NCI-H526 (cell line): ENCODE measurements around the gene NFIA.

Source experiments
- DNase-seq, 2 experiments: peaks; one replicate each; lab custom pipeline; 2025; lab: John Stamatoyannopoulos, UW

Gene NFIA

DNA sequence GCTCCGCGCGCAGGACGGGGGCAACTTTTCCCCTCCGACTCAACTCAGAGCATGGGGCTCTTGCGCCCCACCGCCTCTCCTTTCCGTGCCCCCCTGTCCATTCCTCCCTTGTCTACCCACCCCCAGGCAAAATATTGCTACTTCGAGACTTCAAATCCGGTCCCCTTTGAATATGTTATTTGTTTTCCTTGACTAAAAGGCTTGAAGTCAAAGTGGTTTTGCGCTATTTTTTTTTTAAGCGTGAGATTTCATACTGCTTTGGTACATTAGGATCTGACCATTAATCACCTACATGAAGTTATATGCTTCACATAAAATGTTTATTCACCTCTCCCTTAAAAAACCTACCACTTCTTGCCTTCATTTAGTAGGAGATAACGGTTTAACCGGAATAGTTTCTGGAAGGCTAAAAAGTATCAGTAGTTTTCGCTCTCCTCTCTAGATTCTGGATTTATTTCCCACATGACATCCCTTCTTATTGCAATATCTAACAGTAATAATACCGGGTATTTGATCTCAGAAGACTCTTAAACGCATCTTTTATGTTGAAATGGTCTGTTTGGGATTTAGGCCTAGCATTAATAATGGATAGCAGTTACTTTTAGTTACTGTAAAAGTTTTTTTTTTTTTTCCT, 1.6 kb downstream of the NFIA start:
- DNase-seq: no peak

DNA sequence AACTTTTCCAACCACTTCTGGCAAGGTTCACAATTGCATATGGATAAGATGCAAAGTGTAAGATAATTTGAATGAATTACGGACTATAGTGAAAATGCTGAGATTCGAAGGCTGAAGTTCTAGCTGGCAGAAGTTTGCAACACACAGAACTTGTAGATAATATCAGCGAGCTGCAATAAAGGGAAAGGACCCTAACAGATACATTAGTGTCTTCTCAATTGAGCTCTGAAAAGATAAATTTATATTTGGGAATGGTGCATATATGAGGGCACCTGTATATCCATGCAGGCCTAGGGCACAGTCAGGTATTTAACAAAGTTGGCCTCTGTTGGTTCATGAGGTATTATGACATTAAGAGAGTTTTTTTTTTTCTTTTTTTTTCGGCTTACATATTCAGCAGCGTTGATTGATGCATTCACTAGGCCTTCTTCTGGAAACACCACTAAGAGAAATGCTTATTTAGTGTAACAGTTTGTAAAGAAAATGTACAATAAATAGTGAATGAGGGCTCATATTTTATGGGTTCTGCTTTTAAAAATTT, 2.2 kb downstream of the NFIA start:
- DNase-seq: no peak

DNA sequence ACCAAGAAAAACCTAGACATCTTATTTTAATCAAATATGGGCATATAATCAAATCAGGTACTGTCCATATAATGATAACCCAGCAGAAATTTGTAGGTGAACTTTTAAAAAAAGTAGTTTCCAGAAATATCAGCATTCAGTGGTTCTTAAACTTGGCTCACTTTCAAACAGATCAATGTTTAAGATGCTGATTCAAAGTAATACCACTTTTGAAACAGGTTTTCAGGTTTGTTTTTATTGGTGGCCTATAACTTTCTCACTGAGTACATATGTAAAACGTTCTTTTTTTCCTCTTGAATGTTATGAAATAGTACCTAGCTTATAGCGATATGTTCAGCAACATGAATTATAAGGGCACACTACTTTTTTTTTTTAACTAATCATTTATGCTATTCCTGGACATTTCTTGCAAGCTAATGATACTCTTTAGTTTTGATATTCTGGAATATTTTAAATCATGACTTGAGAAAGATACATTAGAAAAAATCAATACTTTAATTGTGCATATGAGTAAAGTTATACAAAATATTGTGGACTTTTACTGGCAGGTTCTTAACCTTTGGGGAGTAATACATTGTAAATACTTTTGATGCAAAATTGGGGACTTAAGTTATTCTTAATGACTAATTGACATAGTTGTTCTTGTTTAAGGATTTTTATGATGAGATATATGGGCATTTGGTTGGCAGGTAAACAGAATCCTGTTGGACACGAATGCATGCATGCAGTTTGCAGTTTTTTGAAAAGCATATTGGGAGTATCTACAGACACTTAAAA, 3.0 kb downstream of the NFIA start:
- DNase-seq: no peak

DNA sequence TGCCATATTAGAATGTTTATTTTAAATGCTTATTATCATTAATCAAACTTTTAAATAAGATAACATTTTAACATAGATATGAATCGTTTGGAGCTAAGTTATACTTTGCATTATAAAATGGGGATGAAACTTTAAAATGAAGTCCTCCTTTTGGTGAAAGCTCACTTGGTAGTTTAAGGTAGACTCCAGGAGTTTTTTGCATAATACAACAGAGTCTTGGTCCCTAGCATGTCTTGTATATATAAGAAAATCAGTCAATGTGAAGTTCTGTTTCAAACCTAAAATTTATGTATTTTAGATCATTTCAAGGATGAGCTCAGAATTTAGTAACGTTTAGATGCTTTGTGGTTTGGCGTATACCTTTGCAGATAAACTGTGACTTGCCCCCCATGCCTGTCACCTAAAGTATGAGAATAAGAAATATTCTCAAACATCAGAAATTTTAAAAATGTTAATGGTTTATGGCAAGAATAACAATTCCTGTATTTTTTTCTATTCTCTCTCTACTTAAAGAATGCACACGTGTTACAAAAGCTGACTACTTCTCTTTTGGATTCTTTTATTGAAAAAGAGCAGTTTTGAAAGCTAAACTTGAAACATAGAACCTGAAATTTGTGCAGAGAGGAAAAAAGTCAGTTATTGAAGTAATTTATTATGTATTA, 3.8 kb downstream of the NFIA start:
- no peak for DNase-seq

DNA sequence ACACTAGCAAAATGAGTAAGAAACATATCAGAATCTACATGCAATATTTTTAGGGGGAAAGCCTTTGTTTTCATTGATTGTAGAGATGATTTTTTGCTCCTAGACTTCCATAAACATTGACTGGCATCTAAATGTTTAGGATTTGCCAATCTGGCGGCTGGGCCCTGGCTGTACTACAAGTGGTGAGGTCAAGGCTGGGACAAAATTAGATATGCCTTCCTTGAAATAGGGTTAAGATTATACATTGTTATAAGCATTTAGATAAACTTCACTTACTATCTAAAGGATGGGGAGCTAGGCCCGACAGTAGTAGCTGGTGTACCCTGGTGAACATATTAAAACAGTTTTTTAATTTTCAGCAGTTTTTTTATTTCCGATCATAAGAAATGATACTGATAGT, 5.2 kb downstream of the NFIA start:
- DNase-seq: no peak

DNA sequence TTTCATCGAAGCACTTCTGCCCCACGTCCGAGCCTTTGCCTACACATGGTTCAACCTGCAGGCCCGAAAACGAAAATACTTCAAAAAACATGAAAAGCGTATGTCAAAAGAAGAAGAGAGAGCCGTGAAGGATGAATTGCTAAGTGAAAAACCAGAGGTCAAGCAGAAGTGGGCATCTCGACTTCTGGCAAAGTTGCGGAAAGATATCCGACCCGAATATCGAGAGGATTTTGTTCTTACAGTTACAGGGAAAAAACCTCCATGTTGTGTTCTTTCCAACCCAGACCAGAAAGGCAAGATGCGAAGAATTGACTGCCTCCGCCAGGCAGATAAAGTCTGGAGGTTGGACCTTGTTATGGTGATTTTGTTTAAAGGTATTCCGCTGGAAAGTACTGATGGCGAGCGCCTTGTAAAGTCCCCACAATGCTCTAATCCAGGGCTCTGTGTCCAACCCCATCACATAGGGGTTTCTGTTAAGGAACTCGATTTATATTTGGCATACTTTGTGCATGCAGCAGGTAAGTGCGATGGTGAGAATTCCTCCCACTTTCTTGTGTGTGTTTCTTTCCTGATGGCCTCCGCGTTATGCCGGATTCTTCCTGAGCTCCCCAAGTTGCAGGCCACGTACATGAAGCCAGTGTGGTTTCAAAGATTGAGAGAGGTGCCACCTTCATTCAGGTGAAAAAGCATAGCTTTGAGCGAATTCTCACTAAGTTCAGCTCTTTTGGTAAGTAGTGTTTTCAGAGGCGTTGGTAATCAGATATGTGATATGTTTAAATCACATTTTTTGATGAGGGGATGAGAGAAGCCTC, 6.0 kb downstream of the NFIA start:
- DNase-seq: no peak

DNA sequence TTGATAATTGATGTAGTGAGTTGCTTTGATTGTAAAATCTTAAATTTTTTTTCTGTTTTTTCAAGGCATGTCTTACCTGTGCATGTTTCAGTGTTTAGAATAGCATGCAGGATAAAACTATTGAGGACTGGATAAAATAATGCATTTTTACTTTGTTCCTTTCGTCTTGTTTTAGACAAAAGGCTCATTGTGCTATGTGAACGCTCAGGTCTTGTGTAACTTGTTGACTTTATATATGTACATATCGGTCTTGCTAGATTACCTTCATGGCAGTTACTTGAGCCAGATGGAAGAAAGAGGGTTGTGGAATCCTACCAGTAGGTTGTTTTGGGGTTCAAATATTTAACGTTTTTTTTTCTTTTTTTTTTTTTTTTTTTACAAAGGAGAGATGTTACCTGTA, 7.0 kb downstream of the NFIA start:
- DNase-seq: peak in 1 of 2 experiments; percentile 26

DNA sequence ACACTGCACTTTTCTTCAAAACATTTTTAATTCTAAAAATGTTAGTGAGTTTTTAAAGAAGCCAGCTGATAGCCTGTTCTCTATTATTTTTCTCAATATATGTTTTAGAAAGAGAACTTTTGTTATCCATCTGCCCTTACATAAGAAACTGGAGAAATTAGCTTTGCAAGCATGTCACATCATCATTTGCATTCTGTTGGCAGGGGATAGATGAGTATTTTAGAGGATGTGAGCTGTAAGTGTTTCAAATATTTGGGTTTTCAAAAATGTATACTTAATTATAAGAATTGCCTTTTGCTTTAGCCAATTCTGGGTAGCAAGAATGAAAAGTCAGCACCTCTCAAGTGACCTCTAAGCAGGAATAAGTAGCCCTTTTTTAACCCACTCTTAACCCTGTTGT, 7.4 kb downstream of the NFIA start:
- DNase-seq: no peak

DNA sequence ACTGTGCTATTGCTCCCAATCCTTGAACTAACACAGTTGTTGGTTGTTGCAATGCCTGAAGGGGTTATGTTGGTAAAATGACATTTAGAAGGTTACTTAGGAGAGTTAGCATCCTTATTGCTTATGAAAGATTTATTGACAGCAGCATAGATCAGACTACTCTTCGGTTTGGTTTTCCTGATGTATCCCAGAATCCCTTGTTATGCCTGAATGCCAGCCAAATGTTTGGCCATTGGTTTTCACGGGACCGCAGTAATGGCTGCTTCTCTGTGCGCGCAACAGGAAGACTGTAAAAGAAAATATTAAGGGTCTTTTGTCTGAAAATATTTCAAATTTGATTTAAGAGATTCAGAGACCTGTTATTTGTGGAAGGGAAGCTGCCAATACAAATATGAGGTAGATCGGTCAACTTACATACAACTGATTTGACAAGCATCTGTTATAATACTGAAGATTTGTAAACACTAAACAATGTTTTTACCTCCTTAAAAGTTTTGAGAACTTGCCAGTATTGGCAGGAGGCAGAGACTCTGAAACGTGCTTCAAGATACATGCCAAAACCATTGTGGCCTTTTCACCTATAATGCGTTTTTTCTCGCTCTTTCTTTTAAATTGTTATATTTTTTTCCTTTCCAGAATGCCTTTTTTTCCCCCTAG, 8.3 kb downstream of the NFIA start:
- DNase-seq: no peak

DNA sequence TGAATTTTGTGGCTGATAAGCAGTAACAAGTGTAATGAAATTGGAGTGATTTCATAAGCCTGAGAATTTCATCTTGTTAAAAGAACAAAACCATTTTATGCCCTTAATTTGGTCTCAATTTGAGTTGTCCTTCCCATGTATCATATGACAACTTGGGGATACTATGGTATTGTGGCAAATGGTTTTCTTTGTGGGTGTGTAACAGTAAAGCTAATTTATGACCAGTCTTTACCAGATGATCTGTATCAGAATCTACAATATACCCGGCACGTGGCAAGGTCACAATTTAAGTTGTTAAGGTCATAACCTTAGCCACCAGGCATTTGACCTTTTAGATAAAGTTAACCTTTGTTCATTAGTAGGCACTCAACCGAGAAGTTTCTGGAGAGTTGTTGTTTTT, 9.1 kb downstream of the NFIA start:
- DNase-seq: no peak

DNA sequence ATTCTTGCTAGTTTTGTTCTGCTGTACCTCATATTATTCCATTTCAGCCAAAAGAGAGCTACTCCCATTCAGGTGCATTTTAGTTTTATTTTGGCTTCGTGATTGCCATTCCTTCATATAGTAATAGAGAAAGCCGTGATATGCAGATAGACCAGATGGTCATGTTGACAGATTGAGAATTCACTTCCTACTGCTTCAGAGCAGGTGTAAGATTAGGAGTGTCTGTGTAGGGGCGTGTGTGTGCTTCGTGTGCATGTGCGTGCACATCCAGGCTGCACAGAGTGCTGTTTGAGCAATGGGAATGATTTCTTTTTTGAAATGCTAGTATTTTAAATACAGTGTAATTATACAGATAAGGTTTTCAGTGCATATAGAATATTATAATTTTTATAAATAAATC, 10.3 kb downstream of the NFIA start:
- DNase-seq: peak in 1 of 2 experiments; percentile 31

DNA sequence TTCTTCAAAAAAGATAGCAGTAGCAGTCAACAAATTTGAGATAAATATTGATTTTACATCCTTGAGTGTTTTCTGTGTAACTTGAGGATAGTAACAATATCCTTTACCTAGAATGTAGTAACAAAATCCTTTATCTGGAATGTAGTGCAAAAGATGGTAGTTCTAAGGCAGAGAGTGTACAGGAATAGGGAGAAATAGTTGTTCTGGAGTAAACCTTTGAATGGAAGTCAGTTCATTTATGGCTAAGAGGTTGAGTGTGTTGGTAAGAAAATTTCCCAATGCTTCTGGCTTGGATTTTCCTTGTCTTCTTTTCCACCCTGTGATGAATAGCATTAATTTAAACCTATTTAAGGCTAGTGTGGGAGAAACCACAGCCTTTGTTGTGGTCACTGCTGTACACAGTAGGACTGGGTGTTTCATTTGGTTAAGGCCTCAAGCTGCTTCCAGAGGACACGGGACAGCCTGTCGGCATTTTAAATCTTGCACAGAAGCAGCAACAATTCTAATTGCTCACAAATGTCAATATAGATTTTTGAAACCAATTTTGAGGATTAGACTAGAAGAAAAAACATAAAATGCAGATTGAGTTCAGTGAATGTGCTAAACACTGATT, 11.3 kb downstream of the NFIA start:
- DNase-seq: no peak

DNA sequence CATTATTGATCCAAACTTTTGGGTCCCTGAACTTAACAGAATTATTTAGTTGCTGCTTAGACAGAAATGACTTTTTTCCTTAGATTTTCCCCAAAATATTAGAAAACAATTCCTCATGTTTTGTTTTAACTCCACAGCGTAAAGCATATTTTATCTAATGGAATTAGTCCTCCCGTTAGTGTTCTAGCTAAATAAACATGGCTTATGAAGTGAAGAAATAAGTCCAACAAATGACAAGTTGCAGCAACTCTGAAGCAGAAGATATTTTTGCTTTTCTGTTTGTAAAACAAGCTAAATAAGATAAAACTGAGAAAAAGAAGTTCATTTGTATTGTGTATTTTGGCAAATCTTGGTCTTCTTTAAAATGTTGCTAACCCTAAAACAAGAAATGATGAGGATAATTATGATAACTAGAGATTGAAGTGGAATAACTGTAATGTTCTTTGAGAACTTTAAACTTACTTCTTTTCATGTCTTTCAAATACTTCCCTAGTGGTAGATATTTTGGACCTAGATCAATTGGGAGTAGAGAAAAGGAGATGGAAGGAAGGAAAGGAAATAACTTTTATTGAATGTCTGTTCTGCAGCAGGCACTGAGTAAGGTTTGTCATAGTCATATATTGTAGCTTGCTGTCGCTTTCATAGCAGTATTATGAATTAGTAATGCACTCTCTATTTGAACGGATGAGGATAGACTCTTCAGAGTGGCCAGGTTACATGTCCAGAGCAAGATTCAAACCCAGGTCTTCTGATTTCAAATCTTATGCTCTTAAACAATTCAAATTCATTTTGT, 12.5 kb downstream of the NFIA start:
- no peak for DNase-seq

DNA sequence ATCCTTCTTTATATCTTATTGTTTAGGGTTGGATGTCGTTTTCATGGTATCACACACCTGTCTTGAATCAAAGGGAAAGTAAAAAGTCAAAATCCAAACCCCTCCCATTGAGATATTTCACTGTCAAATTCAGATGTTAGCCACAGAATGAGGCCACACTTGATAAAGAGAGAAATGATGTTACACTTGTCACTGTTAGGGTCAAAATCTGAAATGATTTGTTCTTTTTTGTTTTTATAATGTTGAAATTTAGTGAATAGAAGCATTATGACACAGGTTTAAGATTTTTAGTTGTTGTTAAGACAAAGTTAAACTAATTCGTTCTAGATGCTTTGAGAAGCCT, 13.1 kb downstream of the NFIA start:
- DNase-seq: no peak

DNA sequence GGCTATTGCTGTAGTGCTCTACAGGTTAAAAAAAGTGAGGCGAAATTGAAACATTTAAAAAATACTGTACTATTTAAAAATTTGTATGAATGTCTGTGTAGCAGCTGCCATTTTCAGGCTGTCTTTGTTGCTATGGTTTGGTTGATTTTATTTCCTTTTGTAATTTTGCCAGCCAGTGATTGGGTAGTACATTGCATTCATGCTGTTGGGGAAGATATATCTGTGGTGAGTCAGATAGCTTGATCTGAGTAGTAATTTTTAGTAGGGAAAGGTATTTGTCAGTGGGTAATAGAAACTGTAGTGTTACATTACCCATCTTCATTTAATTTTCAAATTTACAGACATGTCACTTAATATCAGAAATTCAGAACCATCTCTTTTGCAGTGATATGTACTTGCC, 15.0 kb downstream of the NFIA start:
- DNase-seq: no peak

DNA sequence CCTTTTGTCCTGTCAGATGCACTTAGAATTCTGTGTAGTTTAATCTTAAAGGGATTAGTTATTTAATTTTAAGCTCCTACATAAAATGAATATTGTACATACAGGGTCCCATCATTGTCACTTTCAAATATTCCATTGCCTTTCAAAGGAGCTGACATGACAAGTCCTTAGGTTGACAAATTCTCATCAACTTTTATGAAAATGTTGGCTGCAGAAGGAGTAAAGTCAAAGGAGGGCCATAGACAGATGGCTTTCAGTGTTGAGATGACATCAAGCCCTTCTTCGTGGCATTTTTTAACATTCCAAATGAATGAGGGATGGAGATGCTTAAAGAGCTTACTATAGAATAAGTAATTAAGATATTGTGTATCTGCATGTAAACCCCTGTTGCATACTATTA, 15.4 kb downstream of the NFIA start:
- DNase-seq: no peak

DNA sequence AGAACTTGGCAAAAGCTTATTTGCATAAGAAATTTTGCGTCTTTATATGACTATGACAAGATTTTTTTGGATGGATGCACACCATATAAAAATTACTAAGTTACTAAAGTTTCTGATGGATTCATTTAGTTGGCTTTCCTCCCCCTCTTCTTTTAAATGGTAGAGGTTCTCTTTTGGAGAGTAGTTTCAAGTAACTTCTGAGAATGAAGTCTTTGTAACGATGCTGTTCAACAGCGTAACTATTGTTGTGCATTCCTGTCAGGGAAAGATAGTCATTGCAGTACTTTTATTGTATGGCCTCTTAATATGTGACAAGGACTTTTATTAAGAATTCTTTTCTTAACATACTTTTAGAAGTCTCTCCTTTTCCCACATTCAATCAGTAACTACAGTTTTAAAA, 16.0 kb downstream of the NFIA start:
- no peak for DNase-seq

DNA sequence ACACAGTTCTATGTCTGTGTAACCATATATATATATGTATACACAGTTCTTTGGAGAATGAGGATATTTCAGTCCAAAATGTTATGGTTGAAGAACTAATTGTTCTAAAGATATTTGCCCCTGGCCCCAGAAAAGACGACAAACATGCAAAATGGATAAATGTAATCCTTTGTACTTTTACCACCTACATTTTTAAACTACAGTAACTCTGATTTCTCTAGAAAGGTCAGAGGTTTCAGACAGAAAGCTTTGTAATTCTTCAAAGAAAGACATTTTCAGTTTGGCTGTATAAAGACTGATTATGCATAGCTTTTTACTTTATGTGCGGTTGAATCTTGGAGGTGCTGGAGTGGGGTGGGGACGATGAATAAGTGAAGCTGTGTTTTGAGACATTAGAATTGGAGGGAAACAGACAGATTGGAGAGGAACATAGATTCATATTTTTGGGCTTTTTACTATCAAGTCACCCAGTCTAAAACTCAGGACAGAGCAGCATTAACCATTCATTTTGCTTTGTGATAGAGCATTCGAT, 16.6 kb downstream of the NFIA start:
- no peak for DNase-seq

DNA sequence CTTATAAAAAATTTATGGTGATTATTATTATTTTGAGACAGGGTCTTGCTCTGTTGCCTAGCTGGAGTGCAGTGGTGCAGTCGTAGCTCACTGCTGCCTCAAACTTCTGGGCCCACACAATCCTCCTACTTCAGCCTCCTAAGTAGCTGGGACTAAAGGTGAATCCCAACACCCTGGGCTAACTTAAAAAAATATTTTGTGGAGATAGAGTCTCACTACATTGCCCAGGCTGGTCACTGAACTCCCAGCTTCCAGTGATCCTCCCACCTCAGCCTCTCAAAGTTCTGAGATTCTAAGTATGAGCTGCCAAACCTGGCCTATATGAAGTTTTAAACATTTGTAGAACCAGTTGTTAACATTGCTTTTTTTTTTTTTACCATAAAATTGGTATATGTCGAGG, 18.2 kb downstream of the NFIA start:
- no peak for DNase-seq

DNA sequence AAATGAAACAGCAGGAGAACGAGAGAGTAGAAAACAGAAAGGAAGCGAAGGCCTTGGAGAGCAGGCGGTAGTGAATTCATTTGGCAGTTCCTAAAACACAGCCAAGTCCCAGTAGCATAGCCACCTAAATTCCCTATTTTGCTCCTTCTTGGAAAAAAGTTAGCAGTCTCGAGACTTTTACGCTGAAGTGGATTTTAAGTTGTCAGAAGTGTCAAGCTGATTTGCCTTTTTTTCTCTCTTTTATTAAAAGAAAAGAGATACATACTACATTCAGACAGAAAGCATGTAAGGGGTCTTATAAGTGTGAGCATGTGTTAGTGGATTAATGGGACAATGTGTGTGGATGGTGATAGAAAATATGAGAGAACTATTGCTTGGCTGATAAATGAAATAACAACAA, 19.2 kb downstream of the NFIA start:
- no peak for DNase-seq
